Fibroblast of skin of back (primary cell): ENCODE measurements around the gene EVI5L.

Source experiments
- DNase-seq: peaks from one replicate; pipeline ENCODE4 v3.0.0-alpha.2; 2013

The EVI5L gene

GRCh38 chr19:7817801-7818200, 12.2 kb upstream of the EVI5L start:
- no peak for DNase-seq

- DNase-seq, result no peak
Observed at GRCh38 chr19:7818806-7819205, 11.2 kb upstream of the EVI5L start.

- DNase-seq, result no peak
Observed at GRCh38 chr19:7819337-7819736, 10.7 kb upstream of the EVI5L start.

GRCh38 chr19:7820588-7820987, 9.4 kb upstream of the EVI5L start:
- DNase-seq, result no peak

- DNase-seq, result no peak
Observed at GRCh38 chr19:7822910-7823515, 7.0 kb upstream of the EVI5L start.

- DNase-seq, result no peak
Observed at GRCh38 chr19:7823686-7824301, 6.2 kb upstream of the EVI5L start.

GRCh38 chr19:7829166-7829520, 875 bp upstream of the EVI5L start:
- DNase-seq, result no peak

- DNase-seq, result no peak
Observed at GRCh38 chr19:7830272-7830771, 304 bp downstream of the EVI5L start.

GRCh38 chr19:7830823-7831222, 805 bp downstream of the EVI5L start:
- no peak for DNase-seq

GRCh38 chr19:7831452-7831851, 1.4 kb downstream of the EVI5L start:
- peak; percentile 36 for DNase-seq

- no peak for DNase-seq
Observed at GRCh38 chr19:7832009-7832408, 2.0 kb downstream of the EVI5L start.

- peak; percentile 42 for DNase-seq
Observed at GRCh38 chr19:7832781-7833180, 2.8 kb downstream of the EVI5L start.

GRCh38 chr19:7833225-7834099, 3.4 kb downstream of the EVI5L start:
- DNase-seq, result peak; percentile 33

GRCh38 chr19:7839476-7839875, 9.5 kb downstream of the EVI5L start:
- DNase-seq, result no peak

- DNase-seq, result no peak
Observed at GRCh38 chr19:7840629-7841028, 10.6 kb downstream of the EVI5L start.

GRCh38 chr19:7841751-7842660, 12.0 kb downstream of the EVI5L start:
- DNase-seq, result no peak

GRCh38 chr19:7842661-7843294, 12.8 kb downstream of the EVI5L start:
- no peak for DNase-seq

- no peak for DNase-seq
Observed at GRCh38 chr19:7843521-7843920, 13.5 kb downstream of the EVI5L start.

GRCh38 chr19:7844405-7844804, 14.4 kb downstream of the EVI5L start:
- DNase-seq, result no peak

- DNase-seq, result no peak
Observed at GRCh38 chr19:7844951-7845350, 14.9 kb downstream of the EVI5L start.

GRCh38 chr19:7845390-7846154, 15.6 kb downstream of the EVI5L start:
- DNase-seq, result no peak
